PFSK-1 (cell line): ENCODE results near the gene BMP8B.

Source experiments
- POLR2AphosphoS5 ChIP-seq: IDR thresholded peaks from 2 replicates; pipeline ENCODE4 v1.6.1; 2012; ENCODE audit warnings: low read depth, mild to moderate bottlenecking, control low read depth, low read length, moderate library complexity
- TAF1 ChIP-seq: IDR thresholded peaks from 2 replicates; pipeline ENCODE4 v1.6.1; 2012; ENCODE audit warnings: low read length, control low read depth, borderline replicate concordance; ENCODE audit not compliant: insufficient read depth
- TF ChIP-seq, protein P1 (sequence below), 2 experiments: IDR thresholded peaks; 2 replicates each; pipeline versions ENCODE4 v1.6.1 to v1.8.0; 2011 to 2012; ENCODE audit warnings: low read depth in 2 of 2, low read length in 2 of 2, control low read depth in 1 of 2, inconsistent platforms in 1 of 2, mild to moderate bottlenecking in 1 of 2, moderate library complexity in 1 of 2; ENCODE audit not compliant: insufficient read depth in 1 of 2

DNA sequence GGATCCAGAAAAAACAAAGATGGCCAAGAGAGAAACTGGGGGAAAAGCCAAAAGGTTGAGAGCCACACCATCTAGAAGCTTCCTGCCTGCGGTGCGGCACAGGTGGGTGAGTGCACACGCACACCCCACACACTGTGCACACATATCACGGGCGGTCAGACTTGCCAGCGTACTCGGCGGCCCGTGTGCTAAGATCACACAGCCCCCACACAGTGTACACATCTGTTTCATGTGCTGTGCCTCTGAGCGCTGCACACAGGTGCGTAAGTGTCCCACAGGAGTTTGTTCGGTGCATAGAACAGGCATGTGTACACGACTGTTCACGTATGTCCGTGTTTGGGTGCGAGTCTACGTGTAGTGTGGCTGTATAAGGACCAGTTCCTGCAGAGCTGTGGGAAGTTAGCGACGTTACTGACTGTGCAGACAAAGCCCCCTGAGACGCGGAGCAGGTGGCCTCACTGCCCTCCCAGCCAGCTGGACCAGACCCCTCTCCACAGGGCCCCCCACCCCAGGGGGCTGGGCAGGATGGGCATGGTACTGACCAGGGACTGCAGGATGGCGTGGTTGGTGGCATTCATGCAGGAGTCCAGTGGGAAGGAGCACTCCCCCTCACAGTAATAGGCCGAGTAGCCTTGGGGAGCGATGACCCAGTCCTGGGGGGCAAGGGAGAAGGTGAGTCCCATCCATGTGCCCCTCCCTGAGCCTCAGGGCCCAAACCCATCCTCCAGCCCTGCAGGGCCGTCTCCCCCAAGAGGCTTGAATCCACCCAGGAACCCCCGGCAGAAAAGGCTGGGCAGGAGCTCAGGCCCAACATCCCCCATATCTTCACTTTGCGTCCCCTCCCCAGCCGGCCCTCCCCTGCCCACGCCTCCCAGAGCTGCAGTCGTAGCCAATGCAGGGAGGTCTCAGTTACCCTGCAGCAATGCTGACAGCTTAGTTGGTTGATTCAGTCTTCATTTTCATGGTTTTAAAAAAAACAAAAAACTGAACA is 25.8 kb downstream of the BMP8B start:
- TF ChIP-seq TAF1 (no peak), POLR2AphosphoS5 (no peak)
- TF ChIP-seq, protein P1, sequence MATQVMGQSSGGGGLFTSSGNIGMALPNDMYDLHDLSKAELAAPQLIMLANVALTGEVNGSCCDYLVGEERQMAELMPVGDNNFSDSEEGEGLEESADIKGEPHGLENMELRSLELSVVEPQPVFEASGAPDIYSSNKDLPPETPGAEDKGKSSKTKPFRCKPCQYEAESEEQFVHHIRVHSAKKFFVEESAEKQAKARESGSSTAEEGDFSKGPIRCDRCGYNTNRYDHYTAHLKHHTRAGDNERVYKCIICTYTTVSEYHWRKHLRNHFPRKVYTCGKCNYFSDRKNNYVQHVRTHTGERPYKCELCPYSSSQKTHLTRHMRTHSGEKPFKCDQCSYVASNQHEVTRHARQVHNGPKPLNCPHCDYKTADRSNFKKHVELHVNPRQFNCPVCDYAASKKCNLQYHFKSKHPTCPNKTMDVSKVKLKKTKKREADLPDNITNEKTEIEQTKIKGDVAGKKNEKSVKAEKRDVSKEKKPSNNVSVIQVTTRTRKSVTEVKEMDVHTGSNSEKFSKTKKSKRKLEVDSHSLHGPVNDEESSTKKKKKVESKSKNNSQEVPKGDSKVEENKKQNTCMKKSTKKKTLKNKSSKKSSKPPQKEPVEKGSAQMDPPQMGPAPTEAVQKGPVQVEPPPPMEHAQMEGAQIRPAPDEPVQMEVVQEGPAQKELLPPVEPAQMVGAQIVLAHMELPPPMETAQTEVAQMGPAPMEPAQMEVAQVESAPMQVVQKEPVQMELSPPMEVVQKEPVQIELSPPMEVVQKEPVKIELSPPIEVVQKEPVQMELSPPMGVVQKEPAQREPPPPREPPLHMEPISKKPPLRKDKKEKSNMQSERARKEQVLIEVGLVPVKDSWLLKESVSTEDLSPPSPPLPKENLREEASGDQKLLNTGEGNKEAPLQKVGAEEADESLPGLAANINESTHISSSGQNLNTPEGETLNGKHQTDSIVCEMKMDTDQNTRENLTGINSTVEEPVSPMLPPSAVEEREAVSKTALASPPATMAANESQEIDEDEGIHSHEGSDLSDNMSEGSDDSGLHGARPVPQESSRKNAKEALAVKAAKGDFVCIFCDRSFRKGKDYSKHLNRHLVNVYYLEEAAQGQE (IDR thresholded peaks at IDR 0.05; ENCODE audit: insufficient read depth in 1 of 2, low read depth in 2 of 2, low read length in 2 of 2): no peak
